Measurements from ENCODE around the gene SNX10.

- TF ChIP-seq POLR2A (IDR thresholded peaks at IDR 0.05; ENCODE audit: extremely low read depth, insufficient read length) (no peak), CTCF (IDR thresholded peaks at IDR 0.05; ENCODE audit: low read depth, low read length) (no peak), MAX (IDR thresholded peaks at IDR 0.05; ENCODE audit: low read depth, low read length) (no peak)
Observed at GRCh38 chr7:26308551-26308950, 16.9 kb downstream of the SNX10 start.

Measured in NB4 (cell line).